Tibial artery (tissue), 4 donors: ENCODE data around the gene PIM2.
A peak's percentile ranks its signal among the peaks of the same experiment; 100 is the strongest.

Experiments
- DNase-seq, 2 donors: peaks; one replicate each; pipeline ENCODE4 v3.0.0-alpha.2; 2019
- H3K27ac ChIP-seq, 2 donors: fragments of 200-600 bp; sonication (generic) in 1 of 2; 1 replicate in 1 of 2; 2 replicates in 1 of 2; pipeline ENCODE4 v1.5.1; 2018 to 2019; ENCODE audit warnings: mild to moderate bottlenecking in 1 of 2
- H3K27me3 ChIP-seq, 2 donors: fragments of 200-600 bp; sonication (generic) in 1 of 2; one replicate each; pipeline versions ENCODE4 v1.5.1 to v1.6.0; 2016 to 2019
- H3K36me3 ChIP-seq, 3 donors: fragments of 200-600 bp; sonication (generic) in 2 of 3; one replicate each; pipeline ENCODE4 v1.5.1; 2016 to 2019; ENCODE audit warnings: mild to moderate bottlenecking in 2 of 3
- H3K4me1 ChIP-seq, 4 donors: fragments of 200-600 bp; sonication (generic) in 2 of 4; 1 replicate in 3 of 4; 2 replicates in 1 of 4; pipeline ENCODE4 v1.5.1; 2016 to 2019
- H3K4me3 ChIP-seq, 2 donors: fragments of 200-600 bp; sonication (generic) in 1 of 2; 1 replicate in 1 of 2; 2 replicates in 1 of 2; pipeline ENCODE4 v1.5.1; 2018 to 2019; ENCODE audit warnings: mild to moderate bottlenecking in 2 of 2
- H3K9me3 ChIP-seq, 3 donors: fragments of 200-600 bp; sonication (generic) in 1 of 3; one replicate each; pipeline ENCODE4 v1.5.1; 2016 to 2019
- intact Hi-C: fragments of 100-400 bp; cut with DNase I; formaldehyde crosslinking; loops from one replicate; pipeline ENCODE4 v1.15.0; 2023; ENCODE audit warnings: low total_unique reads
- TF ChIP-seq, protein P1 (sequence below), 2 experiments: fragments of 200-600 bp in 1 of 2; fragments of 450-650 bp in 1 of 2; IDR thresholded peaks; one replicate each; pipeline ENCODE4 v1.5.1; 2017 to 2019; ENCODE audit warnings: antibody characterized with exemption in 2 of 2, mild to moderate bottlenecking in 1 of 2, moderate library complexity in 1 of 2

PIM2 gene

DNA sequence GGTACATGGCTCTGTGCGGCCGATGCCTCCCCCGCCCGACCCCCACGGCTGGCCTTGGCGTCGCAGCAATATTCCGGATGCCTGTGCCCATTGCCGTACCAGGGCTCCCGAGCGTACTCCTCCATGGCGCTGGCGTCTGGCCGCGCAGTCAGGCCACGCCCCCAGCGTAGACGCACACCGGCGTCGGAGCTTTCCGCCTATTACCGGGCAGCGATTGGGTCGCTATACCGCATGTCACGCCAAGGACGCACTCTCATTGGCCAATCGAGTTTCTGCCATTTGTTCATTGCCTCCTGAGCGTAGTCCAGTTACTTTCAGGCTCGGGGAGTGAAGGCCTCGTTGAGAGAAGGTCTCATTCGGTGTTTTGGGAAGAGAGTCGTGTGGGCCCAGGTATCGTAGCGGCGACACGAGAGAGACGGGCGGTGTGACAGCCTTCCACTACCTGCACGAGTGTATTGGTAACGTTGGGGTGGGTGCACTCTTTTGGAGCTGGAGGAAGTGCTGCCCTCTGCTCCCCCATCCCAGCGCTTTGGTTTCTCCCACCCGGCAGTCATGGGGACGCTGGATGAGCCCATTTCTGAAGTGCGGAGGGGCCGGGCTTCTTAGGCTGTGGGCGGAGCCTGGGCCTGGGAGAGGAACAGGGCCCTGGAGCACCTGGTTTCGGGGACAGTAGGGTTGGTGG lies 21.1 kb downstream of the PIM2 start, which contains the start of the genes PQBP1 and TIMM17B:
Gene PQBP1 (plus strand): TSS at position 306 of the 682 bp plus-strand sequence. CDS start 580 bp downstream, outside the sequence.
Gene TIMM17B (minus strand): TSS at position 144 of the 682 bp plus-strand sequence. CDS start 19 bp downstream, at position 125.
- TF ChIP-seq, protein P1, sequence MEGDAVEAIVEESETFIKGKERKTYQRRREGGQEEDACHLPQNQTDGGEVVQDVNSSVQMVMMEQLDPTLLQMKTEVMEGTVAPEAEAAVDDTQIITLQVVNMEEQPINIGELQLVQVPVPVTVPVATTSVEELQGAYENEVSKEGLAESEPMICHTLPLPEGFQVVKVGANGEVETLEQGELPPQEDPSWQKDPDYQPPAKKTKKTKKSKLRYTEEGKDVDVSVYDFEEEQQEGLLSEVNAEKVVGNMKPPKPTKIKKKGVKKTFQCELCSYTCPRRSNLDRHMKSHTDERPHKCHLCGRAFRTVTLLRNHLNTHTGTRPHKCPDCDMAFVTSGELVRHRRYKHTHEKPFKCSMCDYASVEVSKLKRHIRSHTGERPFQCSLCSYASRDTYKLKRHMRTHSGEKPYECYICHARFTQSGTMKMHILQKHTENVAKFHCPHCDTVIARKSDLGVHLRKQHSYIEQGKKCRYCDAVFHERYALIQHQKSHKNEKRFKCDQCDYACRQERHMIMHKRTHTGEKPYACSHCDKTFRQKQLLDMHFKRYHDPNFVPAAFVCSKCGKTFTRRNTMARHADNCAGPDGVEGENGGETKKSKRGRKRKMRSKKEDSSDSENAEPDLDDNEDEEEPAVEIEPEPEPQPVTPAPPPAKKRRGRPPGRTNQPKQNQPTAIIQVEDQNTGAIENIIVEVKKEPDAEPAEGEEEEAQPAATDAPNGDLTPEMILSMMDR (IDR thresholded peaks at IDR 0.05), result no peak
- Histone ChIP-seq H3K4me3 (peak within 1 kb of the TSS; percentile 74 to 78), H3K36me3 (peaks cover 10 to 36% (median 19%) of the 10 kb centered on the region in 3 donors), H3K27me3 (no peaks in the 10 kb centered on the region), H3K4me1 (peaks cover 0 to 15% (median 7%) of the 10 kb centered on the region in 4 donors), H3K9me3 (no peaks in the 10 kb centered on the region), H3K27ac (peak within 1 kb of the TSS; percentile 94 to 98)
- intact Hi-C loops, result no loop called here
- peak; percentile 87 to 94 for DNase-seq

DNA sequence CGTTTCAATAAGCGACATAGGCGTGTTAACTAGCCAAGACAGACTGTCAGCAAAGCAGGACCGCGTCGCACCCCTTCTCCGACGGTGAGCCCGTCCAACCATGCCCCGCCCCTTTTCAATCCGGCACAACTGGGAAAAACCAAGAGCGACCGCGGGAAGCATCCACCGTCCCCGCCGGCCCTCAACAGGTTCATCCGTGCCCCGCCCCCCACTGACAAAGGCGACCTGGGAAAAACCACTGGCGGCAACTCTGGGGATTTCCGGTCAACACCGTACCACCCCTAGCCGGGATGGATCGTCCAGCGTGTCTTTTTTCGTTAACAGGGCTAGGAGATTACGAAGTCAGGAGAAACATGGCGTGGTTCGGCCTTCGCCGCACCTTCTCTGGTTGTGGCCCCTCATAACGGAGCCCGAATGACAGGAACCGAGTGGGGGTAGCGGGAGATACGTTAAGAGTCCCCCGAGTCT lies 21.6 kb downstream of the PIM2 start:
- TF ChIP-seq, protein P1 (IDR thresholded peaks at IDR 0.05), result no peak
- peak overlapping the region; percentile 74 to 78 for H3K4me3 ChIP-seq
- intact Hi-C loops, result no loop called here
- H3K27ac ChIP-seq, result peak overlapping the region; percentile 94 to 98
- H3K9me3 ChIP-seq, result no peaks in the 10 kb centered on the region
- H3K27me3 ChIP-seq, result no peaks in the 10 kb centered on the region
- peak; percentile 66 to 86 for DNase-seq
- peaks cover 0 to 18% (median 8%) of the 10 kb centered on the region in 4 donors for H3K4me1 ChIP-seq
- peaks cover 10 to 30% (median 13%) of the 10 kb centered on the region in 3 donors for H3K36me3 ChIP-seq

DNA sequence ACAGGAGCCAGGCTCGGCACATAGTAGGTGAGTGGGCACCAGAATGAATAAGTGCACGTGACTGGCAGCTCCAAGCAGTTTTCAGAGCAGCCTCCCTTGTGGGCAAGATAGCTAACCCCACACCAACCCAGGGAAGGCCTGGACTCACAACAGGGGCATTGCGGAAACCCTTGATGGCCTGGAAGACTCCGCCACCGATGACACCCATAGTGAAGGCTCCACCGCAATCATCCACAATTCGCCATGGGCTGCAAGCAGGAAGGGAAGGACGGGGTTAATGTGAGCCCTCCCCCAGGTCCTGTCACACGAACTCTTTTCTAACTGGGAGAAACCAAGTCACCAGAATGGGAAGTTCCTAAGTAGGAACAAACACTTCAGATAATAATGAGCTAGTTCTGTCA lies 22.2 kb downstream of the PIM2 start:
- H3K4me3 ChIP-seq, result peak overlapping the region; percentile 74 to 78
- H3K4me1 ChIP-seq, result peaks cover 0 to 22% (median 10%) of the 10 kb centered on the region in 4 donors
- no peak for DNase-seq
- TF ChIP-seq, protein P1 (IDR thresholded peaks at IDR 0.05), result no peak
- intact Hi-C loops, result no loop called here
- H3K27me3 ChIP-seq, result no peaks in the 10 kb centered on the region
- peaks cover 5 to 24% (median 8%) of the 10 kb centered on the region in 3 donors for H3K36me3 ChIP-seq
- H3K27ac ChIP-seq, result peak overlapping the region; percentile 94 to 98
- H3K9me3 ChIP-seq, result no peaks in the 10 kb centered on the region

DNA sequence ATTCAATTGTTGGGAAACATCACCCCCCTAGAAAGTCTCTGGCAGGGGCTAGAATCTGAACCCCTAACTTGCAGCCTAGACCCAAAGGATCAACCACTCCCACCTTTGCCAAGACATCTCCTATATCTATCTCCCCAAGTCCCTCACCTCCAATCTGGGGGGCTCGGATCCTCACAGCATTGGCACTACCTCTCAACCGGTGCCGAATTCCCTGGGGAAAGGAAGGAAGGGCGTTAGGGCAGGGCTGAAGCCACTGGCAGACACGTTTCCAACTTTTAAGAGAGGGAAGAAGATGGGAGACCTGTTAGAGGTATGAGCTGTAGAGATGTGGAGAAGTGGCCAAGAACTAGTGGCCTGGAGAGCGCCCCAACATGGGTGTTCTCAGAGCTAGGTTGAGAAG lies 23.9 kb downstream of the PIM2 start:
- intact Hi-C loops, result no loop called here
- peaks cover 0 to 22% (median 12%) of the 10 kb centered on the region in 4 donors for H3K4me1 ChIP-seq
- H3K27me3 ChIP-seq, result no peaks in the 10 kb centered on the region
- H3K9me3 ChIP-seq, result no peaks in the 10 kb centered on the region
- TF ChIP-seq, protein P1 (IDR thresholded peaks at IDR 0.05), result no peak
- no peak overlapping the region for H3K27ac ChIP-seq
- no peak overlapping the region for H3K4me3 ChIP-seq
- peaks cover 4 to 13% (median 6%) of the 10 kb centered on the region in 3 donors for H3K36me3 ChIP-seq
- DNase-seq, result no peak

DNA sequence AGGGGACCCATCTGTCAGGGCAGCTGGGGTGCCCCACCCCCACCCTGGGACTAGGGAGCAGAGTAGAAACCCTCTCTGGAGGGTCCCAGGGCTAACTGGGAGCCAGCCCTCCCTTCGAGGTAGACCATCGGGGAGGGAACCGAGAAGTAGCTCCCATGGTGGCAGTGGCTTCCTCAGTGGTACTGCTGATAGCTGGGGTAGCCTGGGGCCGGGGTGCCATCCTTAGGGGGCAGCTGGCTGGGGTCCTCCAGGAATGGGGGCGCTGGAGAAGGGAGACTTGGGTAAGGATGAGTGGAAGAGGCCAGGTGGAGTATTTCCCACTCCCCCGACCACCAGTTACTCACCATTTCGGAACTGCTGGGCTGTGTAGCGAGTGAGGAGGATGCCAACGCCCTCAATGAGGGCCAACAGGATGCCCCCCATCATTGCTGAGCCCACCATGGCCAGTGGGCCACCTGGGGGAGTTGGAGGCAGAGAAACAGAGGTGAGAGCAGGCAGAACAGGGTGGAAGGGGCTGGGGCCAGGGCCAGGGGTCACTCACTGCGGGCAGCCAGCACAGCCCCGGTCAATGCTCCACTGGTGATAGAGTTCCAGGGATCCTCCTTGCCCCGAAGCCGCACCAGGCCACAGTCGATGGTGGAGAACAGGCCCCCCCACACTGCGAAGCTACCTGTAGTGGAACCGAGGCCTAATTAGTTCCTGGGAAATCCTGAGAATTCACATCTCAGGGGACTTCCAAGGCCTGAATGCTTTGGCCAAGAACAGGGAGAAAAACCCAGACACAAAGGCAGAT lies 25.1 kb downstream of the PIM2 start:
- Histone ChIP-seq H3K9me3 (no peaks in the 10 kb centered on the region), H3K4me1 (peaks cover 0 to 21% (median 11%) of the 10 kb centered on the region in 4 donors), H3K27ac (no peak overlapping the region), H3K36me3 (peaks cover 4 to 13% (median 6%) of the 10 kb centered on the region in 3 donors), H3K4me3 (no peak overlapping the region), H3K27me3 (no peaks in the 10 kb centered on the region)
- intact Hi-C loops, result no loop called here
- TF ChIP-seq, protein P1 (IDR thresholded peaks at IDR 0.05), result no peak
- no peak for DNase-seq
